PC-3 (cell line): ENCODE results near the gene TEAD1. TPM values are rescaled to one million over a fixed set of nuclear protein-coding genes. Genes with fewer than 3 reads are reported as not detected.
A peak's percentile ranks its signal among the peaks of the same experiment; 100 is the strongest.

Experiments
- ATAC-seq: fragments of 200-7000 bp; cut with Tn5 transposase; 2 replicates; pipeline ENCODE4 v1.9.1; 2020; ENCODE audit warnings: mild to moderate bottlenecking, moderate library complexity
- BruUV-seq: library from RNA; stranded (reverse); fragments of 400-500 nt; replicated peaks from 2 replicates; lab custom pipeline; 2021; lab: Mats Ljungman, UMichigan
- CTCF ChIA-PET: fragments of 300-600 bp; sonication (Branson Sonifier 250); formaldehyde crosslinking; loops from one replicate; lab custom pipeline; 2022; ENCODE audit warnings: antibody characterized with exemption; lab: Charles Lee
- POLR2A ChIA-PET: fragments of 300-600 bp; sonication (Branson Sonifier 250); formaldehyde crosslinking; loops from one replicate; lab custom pipeline; 2022; ENCODE audit warnings: antibody characterized with exemption; ENCODE audit not compliant: unreplicated experiment; lab: Charles Lee
- DNase-seq: peaks from one replicate; pipeline ENCODE4 v3.0.0-alpha.2; 2015
- H2AFZ ChIP-seq: fragments of 300-600 bp; sonication (generic); 2 replicates; pipeline ENCODE4 v1.6.0; 2016; ENCODE audit warnings: antibody characterized with exemption, low read length
- H3F3A ChIP-seq: fragments of 300-600 bp; sonication (generic); one replicate; pipeline ENCODE4 v1.6.0; 2017; ENCODE audit warnings: antibody characterized with exemption, low read length, control low read depth, mild to moderate bottlenecking; ENCODE audit not compliant: unreplicated experiment
- H3K27ac ChIP-seq: fragments of 300-600 bp; sonication (generic); 2 replicates; pipeline ENCODE4 v1.5.1; 2016; ENCODE audit warnings: mild to moderate bottlenecking, low read length
- H3K27me3 ChIP-seq: fragments of 300-600 bp; sonication (generic); 2 replicates; pipeline ENCODE4 v1.6.1; 2016; ENCODE audit warnings: low read length, mixed read lengths
- H3K36me3 ChIP-seq: fragments of 300-600 bp; sonication (generic); 2 replicates; pipeline ENCODE4 v1.6.1; 2016; ENCODE audit warnings: low read depth, mixed run types, low read length, mixed read lengths
- H3K4me1 ChIP-seq: fragments of 300-600 bp; sonication (generic); 2 replicates; pipeline ENCODE4 v1.5.1; 2016; ENCODE audit warnings: low read length; ENCODE audit not compliant: insufficient read depth
- H3K4me2 ChIP-seq: fragments of 300-600 bp; sonication (generic); 2 replicates; pipeline ENCODE4 v1.6.0; 2016; ENCODE audit warnings: low read length
- H3K4me3 ChIP-seq: fragments of 300-600 bp; sonication (generic); 2 replicates; pipeline ENCODE4 v1.5.1; 2016; ENCODE audit warnings: mild to moderate bottlenecking, low read length, mixed read lengths
- H3K79me2 ChIP-seq: fragments of 300-600 bp; sonication (generic); 2 replicates; pipeline ENCODE4 v1.6.1; 2017; ENCODE audit warnings: low read length, mixed read lengths
- H3K9ac ChIP-seq: fragments of 300-600 bp; sonication (generic); 2 replicates; pipeline ENCODE4 v1.6.0; 2016; ENCODE audit warnings: mild to moderate bottlenecking, low read length
- H3K9me2 ChIP-seq: fragments of 300-600 bp; sonication (generic); replicated peaks from 2 replicates; pipeline ENCODE4 v1.6.1; 2016; ENCODE audit warnings: mixed run types, low read length, mixed read lengths
- H3K9me3 ChIP-seq: fragments of 300-600 bp; sonication (generic); 2 replicates; pipeline ENCODE4 v1.6.1; 2016; ENCODE audit warnings: low read length, mixed read lengths
- H4K20me1 ChIP-seq: fragments of 300-600 bp; sonication (generic); 2 replicates; pipeline ENCODE4 v1.6.1; 2016; ENCODE audit warnings: low read length, mixed read lengths
- CTCF ChIP-seq: fragments of 300-600 bp; sonication (generic); conservative IDR thresholded peaks from 2 replicates; pipeline ENCODE4 v1.5.1; 2017; ENCODE audit warnings: antibody characterized with exemption, low read depth, mild to moderate bottlenecking, low read length
- EZH2 ChIP-seq: fragments of 300-600 bp; sonication (generic); IDR thresholded peaks from one replicate; pipeline ENCODE4 v1.6.1; 2017; ENCODE audit warnings: antibody characterized with exemption, mild to moderate bottlenecking, low read length; ENCODE audit not compliant: unreplicated experiment
- EZH2phosphoT487 ChIP-seq: fragments of 300-600 bp; sonication (generic); IDR thresholded peaks from 2 replicates; pipeline ENCODE4 v1.6.1; 2018; ENCODE audit warnings: mild to moderate bottlenecking, antibody characterized with exemption, low read length, borderline replicate concordance
- intact Hi-C: fragments of 100-400 bp; cut with micrococcal nuclease; formaldehyde crosslinking; loops from 2 replicates; pipeline ENCODE4 v1.9.0; 2023
- total RNA-seq: library from RNA; depleted of rRNA; stranded (reverse); fragments of >200 nt; gene quantifications from 2 replicates; pipeline ENCODE4 v1.2.3, GENCODE V29; 2014

Gene TEAD1
- total RNA-seq, 1 experiment from 2014 or later: 70.2 TPM

- Histone ChIP-seq H3K4me2 (no peak overlapping the region), H3K36me3 (peaks cover 8% of the 10 kb centered on the region; the same call in 1 of the 2 replicates), H3K9me2 (no peaks in the 10 kb centered on the region), H4K20me1 (no peaks in the 10 kb centered on the region), H3K79me2 (no peaks in the 10 kb centered on the region), H3K9me3 (no peaks in the 10 kb centered on the region), H2AFZ (no peak overlapping the region), H3K4me1 (no peaks in the 10 kb centered on the region), H3F3A (no peaks in the 10 kb centered on the region), H3K4me3 (no peak overlapping the region), H3K27me3 (no peaks in the 10 kb centered on the region), H3K27ac (no peak overlapping the region), H3K9ac (no peak overlapping the region)
- POLR2A ChIA-PET: no interaction called here
- no peak for TF ChIP-seq EZH2phosphoT487
- peak; percentile 89 for TF ChIP-seq CTCF
- BruUV-seq: no TSS peak
- DNase-seq (peak; percentile 67), ATAC-seq (peak; percentile 64)
- CTCF ChIA-PET: no interaction called here
- intact Hi-C loops: loop anchor here (1.0 to 5.0 kb wide), 2 partner anchors 402 to 563 kb away; no protein-coding TSS in a partner anchor
These were observed 219.8 kb downstream of the TEAD1 start for GRCh38 chr11:12893787-12894672.

GRCh38 chr11:12897390-12897789 lies 223.2 kb downstream of the TEAD1 start:
- DNase-seq: no peak
- H3K9me3 ChIP-seq: no peaks in the 10 kb centered on the region
- no peak overlapping the region for H3K4me3 ChIP-seq
- ChIA-PET CTCF (no interaction called here), POLR2A (no interaction called here)
- no peak overlapping the region for H3K27ac ChIP-seq
- H3K9ac ChIP-seq: no peak overlapping the region
- H4K20me1 ChIP-seq: no peaks in the 10 kb centered on the region
- peaks cover 11% of the 10 kb centered on the region for H3F3A ChIP-seq
- no peaks in the 10 kb centered on the region for H3K9me2 ChIP-seq
- no peak overlapping the region for H3K4me2 ChIP-seq
- no peaks in the 10 kb centered on the region for H3K27me3 ChIP-seq
- peaks cover 14% of the 10 kb centered on the region; the same call in 1 of the 2 replicates for H3K36me3 ChIP-seq
- no peak for ATAC-seq
- intact Hi-C loops: no loop called here
- no peak overlapping the region for H2AFZ ChIP-seq
- BruUV-seq: no TSS peak
- H3K4me1 ChIP-seq: peaks cover 29% of the 10 kb centered on the region
- H3K79me2 ChIP-seq: no peaks in the 10 kb centered on the region
- TF ChIP-seq EZH2 (no peak), CTCF (no peak), EZH2phosphoT487 (no peak)

- Histone ChIP-seq H3K9me3 (no peaks in the 10 kb centered on the region), H3F3A (peaks cover 11% of the 10 kb centered on the region), H3K4me1 (peaks cover 34% of the 10 kb centered on the region), H3K9ac (no peak overlapping the region), H2AFZ (no peak overlapping the region), H3K27me3 (no peaks in the 10 kb centered on the region), H3K27ac (no peak overlapping the region), H3K4me2 (no peak overlapping the region), H3K9me2 (no peaks in the 10 kb centered on the region), H3K36me3 (peaks cover 18% of the 10 kb centered on the region; the same call in 1 of the 2 replicates), H3K79me2 (peaks cover 2% of the 10 kb centered on the region; the same call in 1 of the 2 replicates), H3K4me3 (no peak overlapping the region), H4K20me1 (no peaks in the 10 kb centered on the region)
- DNase-seq: no peak
- BruUV-seq: no TSS peak
- TF ChIP-seq EZH2phosphoT487 (no peak), EZH2 (no peak), CTCF (no peak)
- POLR2A ChIA-PET: no interaction called here
- CTCF ChIA-PET: no interaction called here
- no peak for ATAC-seq
- intact Hi-C loops: no loop called here
These were observed 223.6 kb downstream of the TEAD1 start for GRCh38 chr11:12897867-12898266.
